RWPE1 (cell line): Measurements from ENCODE around the gene INPP4A.

Source experiments
- CTCF ChIA-PET: fragments of 350-600 bp; sonication (Branson Sonifier 250); formaldehyde crosslinking; extraction: SDS; loops from one replicate; lab custom pipeline; 2021; lab: Yijun Ruan, JAX
- POLR2A ChIA-PET: fragments of 400-600 bp; formaldehyde crosslinking; extraction: SDS; loops from one replicate; lab custom pipeline; 2020; ENCODE audit warnings: antibody characterized with exemption; ENCODE audit not compliant: low non-redundant PET; lab: Yijun Ruan, JAX
- DNase-seq: peaks from one replicate; pipeline ENCODE4 v3.0.0; 2012; ENCODE audit warnings: low spot score
- H3K27ac ChIP-seq: fragments of 450-650 bp; 2 replicates; pipeline ENCODE4 v1.5.1; 2017
- TF ChIP-seq, protein P1 (sequence below): fragments of 450-650 bp; conservative IDR thresholded peaks from 2 replicates; pipeline ENCODE4 v1.5.1; 2017; ENCODE audit warnings: low read depth, mild to moderate bottlenecking

The INPP4A gene

GRCh38 chr2:98469862-98470544 is 25.3 kb downstream of the INPP4A start:
- TF ChIP-seq, protein P1, sequence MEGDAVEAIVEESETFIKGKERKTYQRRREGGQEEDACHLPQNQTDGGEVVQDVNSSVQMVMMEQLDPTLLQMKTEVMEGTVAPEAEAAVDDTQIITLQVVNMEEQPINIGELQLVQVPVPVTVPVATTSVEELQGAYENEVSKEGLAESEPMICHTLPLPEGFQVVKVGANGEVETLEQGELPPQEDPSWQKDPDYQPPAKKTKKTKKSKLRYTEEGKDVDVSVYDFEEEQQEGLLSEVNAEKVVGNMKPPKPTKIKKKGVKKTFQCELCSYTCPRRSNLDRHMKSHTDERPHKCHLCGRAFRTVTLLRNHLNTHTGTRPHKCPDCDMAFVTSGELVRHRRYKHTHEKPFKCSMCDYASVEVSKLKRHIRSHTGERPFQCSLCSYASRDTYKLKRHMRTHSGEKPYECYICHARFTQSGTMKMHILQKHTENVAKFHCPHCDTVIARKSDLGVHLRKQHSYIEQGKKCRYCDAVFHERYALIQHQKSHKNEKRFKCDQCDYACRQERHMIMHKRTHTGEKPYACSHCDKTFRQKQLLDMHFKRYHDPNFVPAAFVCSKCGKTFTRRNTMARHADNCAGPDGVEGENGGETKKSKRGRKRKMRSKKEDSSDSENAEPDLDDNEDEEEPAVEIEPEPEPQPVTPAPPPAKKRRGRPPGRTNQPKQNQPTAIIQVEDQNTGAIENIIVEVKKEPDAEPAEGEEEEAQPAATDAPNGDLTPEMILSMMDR: no peak
- CTCF ChIA-PET: interaction anchor here (0.6 kb wide), 1 partner anchor 556 kb away, joined by 6 read pairs; no protein-coding TSS in a partner anchor
- H3K27ac ChIP-seq: no peak overlapping the region
- POLR2A ChIA-PET: no interaction called here
- DNase-seq: no peak

- CTCF ChIA-PET: interaction anchor here (0.6 kb wide), 2 partner anchors 555 to 908 kb away, joined by 5 to 6 read pairs; no protein-coding TSS in a partner anchor
- no peak overlapping the region for H3K27ac ChIP-seq
Measured at GRCh38 chr2:98470851-98471255, 26.2 kb downstream of the INPP4A start.

GRCh38 chr2:98471402-98472131 is 26.9 kb downstream of the INPP4A start:
- POLR2A ChIA-PET: no interaction called here
- H3K27ac ChIP-seq: no peak overlapping the region
- CTCF ChIA-PET: interaction anchor here (0.6 kb wide), 1 partner anchor 908 kb away, joined by 5 read pairs; no protein-coding TSS in a partner anchor
- TF ChIP-seq, protein P1: no peak
- no peak for DNase-seq

More at GRCh38 chr2:98470851-98471255, 26.2 kb downstream of the INPP4A start:
- TF ChIP-seq, protein P1: no peak
- DNase-seq: no peak
- POLR2A ChIA-PET: no interaction called here

DNA sequence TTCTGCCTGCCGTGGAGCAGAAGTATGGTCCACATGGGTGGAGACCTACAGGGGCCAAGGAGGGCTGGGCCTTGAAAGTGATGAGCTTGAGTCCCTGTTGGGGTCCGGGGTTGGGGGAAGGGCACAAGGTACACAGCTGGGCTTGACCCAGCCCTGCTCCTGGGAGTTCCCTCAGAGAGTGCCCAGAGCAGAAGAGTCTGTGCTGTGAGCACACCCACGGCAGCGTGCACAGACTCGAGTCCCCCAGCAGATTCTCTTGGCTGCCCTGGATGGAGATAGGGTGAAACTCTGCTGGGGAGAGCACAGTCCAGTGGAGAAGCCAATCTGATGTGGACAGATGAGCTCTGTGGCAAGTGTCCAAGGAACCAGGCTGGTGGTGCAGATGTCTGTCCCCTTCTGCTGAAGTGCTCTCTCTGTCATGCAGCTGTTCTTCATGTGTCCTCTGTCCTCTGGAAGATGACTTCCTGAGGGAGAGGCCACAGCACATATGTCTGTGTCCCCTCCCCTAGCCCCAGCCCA is 27.5 kb downstream of the INPP4A start:
- CTCF ChIA-PET: no interaction called here
- no peak overlapping the region for H3K27ac ChIP-seq
- POLR2A ChIA-PET: no interaction called here
- DNase-seq: no peak
- TF ChIP-seq, protein P1: no peak

GRCh38 chr2:98472961-98473746 is 28.5 kb downstream of the INPP4A start:
- DNase-seq: no peak
- CTCF ChIA-PET: no interaction called here
- no peak overlapping the region for H3K27ac ChIP-seq
- TF ChIP-seq, protein P1: no peak
- POLR2A ChIA-PET: no interaction called here
